Measurements from ENCODE around the gene PRCC. TPM values are rescaled to one million over a fixed set of nuclear protein-coding genes. Genes with fewer than 3 reads are reported as not detected.

The PRCC gene
- total RNA-seq, 1 experiment from 2014 or later: 125 TPM

GRCh38 chr1:156847591-156848460, 80.5 kb downstream of the PRCC start:
- Histone ChIP-seq H3K4me3 (ENCODE audit: low read depth, low read length, poor library complexity, severe bottlenecking) (no peak overlapping the region), H3K4me1 (ENCODE audit: insufficient read depth, low read length, poor library complexity, severe bottlenecking) (no peaks in the 10 kb centered on the region), H3K9me3 (ENCODE audit: low read depth, low read length, poor library complexity, severe bottlenecking) (no peaks in the 10 kb centered on the region), H3K36me3 (ENCODE audit: insufficient read depth, low read length, poor library complexity, severe bottlenecking) (no peaks in the 10 kb centered on the region), H3K27ac (ENCODE audit: low read depth, low read length, poor library complexity, severe bottlenecking) (no peak overlapping the region), H3K27me3 (replicated peaks; ENCODE audit: insufficient read depth, low read depth, low read length, poor library complexity) (no peaks in the 10 kb centered on the region)
- ChIA-PET CTCF (interaction anchor here (0.5 to 1.0 kb wide), 3 partner anchors 12 to 233 kb away, joined by 3 to 6 read pairs (median 3); no protein-coding TSS in a partner anchor), POLR2A (ENCODE audit: low non-redundant PET) (no interaction called here)
- TF ChIP-seq EZH2 (IDR thresholded peaks at IDR 0.05; ENCODE audit: borderline replicate concordance, low read depth, low read length, poor library complexity, severe bottlenecking) (no peak), CTCF (conservative IDR thresholded peaks at IDR 0.05; ENCODE audit: low read depth, low read length) (no peak)
- BruUV-seq (replicated peaks): no TSS peak
- no peak for DNase-seq (ENCODE audit: low spot score)
- intact Hi-C loops (cut with micrococcal nuclease; ENCODE audit: unreplicated experiment): no loop called here

- no TSS peak for BruUV-seq (replicated peaks)
- ChIA-PET POLR2A (ENCODE audit: low non-redundant PET) (no interaction called here), CTCF (interaction anchor here (1.0 kb wide), 1 partner anchor 11 kb away, joined by 3 read pairs; no protein-coding TSS in a partner anchor)
- Histone ChIP-seq H3K36me3 (ENCODE audit: insufficient read depth, low read length, poor library complexity, severe bottlenecking) (no peaks in the 10 kb centered on the region), H3K27me3 (replicated peaks; ENCODE audit: insufficient read depth, low read depth, low read length, poor library complexity) (no peaks in the 10 kb centered on the region), H3K9me3 (ENCODE audit: low read depth, low read length, poor library complexity, severe bottlenecking) (no peaks in the 10 kb centered on the region), H3K4me3 (ENCODE audit: low read depth, low read length, poor library complexity, severe bottlenecking) (no peak overlapping the region), H3K4me1 (ENCODE audit: insufficient read depth, low read length, poor library complexity, severe bottlenecking) (no peaks in the 10 kb centered on the region), H3K27ac (ENCODE audit: low read depth, low read length, poor library complexity, severe bottlenecking) (no peak overlapping the region)
- no peak for TF ChIP-seq EZH2 (IDR thresholded peaks at IDR 0.05; ENCODE audit: borderline replicate concordance, low read depth, low read length, poor library complexity, severe bottlenecking)
- TF ChIP-seq CTCF (conservative IDR thresholded peaks at IDR 0.05; ENCODE audit: low read depth, low read length): no peak
- intact Hi-C loops (cut with micrococcal nuclease; ENCODE audit: unreplicated experiment): no loop called here
- DNase-seq (ENCODE audit: low spot score): no peak
Measured at GRCh38 chr1:156848461-156849150, 81.3 kb downstream of the PRCC start.

- no peaks in the 10 kb centered on the region for H3K9me3 ChIP-seq (ENCODE audit: low read depth, low read length, poor library complexity, severe bottlenecking)
- CTCF ChIA-PET: no interaction called here
Measured at GRCh38 chr1:156849151-156849496, 81.8 kb downstream of the PRCC start.

More at GRCh38 chr1:156849151-156849496, 81.8 kb downstream of the PRCC start:
- no peaks in the 10 kb centered on the region for H3K4me1 ChIP-seq (ENCODE audit: insufficient read depth, low read length, poor library complexity, severe bottlenecking)
- H3K27ac ChIP-seq (ENCODE audit: low read depth, low read length, poor library complexity, severe bottlenecking): no peak overlapping the region
- POLR2A ChIA-PET (ENCODE audit: low non-redundant PET): no interaction called here
- no TSS peak for BruUV-seq (replicated peaks)
- no peak for TF ChIP-seq CTCF (conservative IDR thresholded peaks at IDR 0.05; ENCODE audit: low read depth, low read length)
- H3K36me3 ChIP-seq (ENCODE audit: insufficient read depth, low read length, poor library complexity, severe bottlenecking): no peaks in the 10 kb centered on the region
- no peak overlapping the region for H3K4me3 ChIP-seq (ENCODE audit: low read depth, low read length, poor library complexity, severe bottlenecking)
- DNase-seq (ENCODE audit: low spot score): no peak
- H3K27me3 ChIP-seq (replicated peaks; ENCODE audit: insufficient read depth, low read depth, low read length, poor library complexity): no peaks in the 10 kb centered on the region
- intact Hi-C loops (cut with micrococcal nuclease; ENCODE audit: unreplicated experiment): no loop called here

Other genes starting within 250 kb of the PRCC start
- gene IQGAP3, start 195.0 kb upstream of the PRCC start, total RNA-seq (2021): 35.3 and 37.5 TPM in 2 replicates
- gene TTC24, start 187.8 kb upstream of the PRCC start, total RNA-seq (2021): not detected in 2 replicates
- gene NAXE, start 175.8 kb upstream of the PRCC start, total RNA-seq (2021): 125 and 138 TPM in 2 replicates
- gene GPATCH4, start 166.1 kb upstream of the PRCC start, total RNA-seq (2021): 66.8 and 84.2 TPM in 2 replicates
- not detected in 2 replicates for gene HAPLN2, start 148.1 kb upstream of the PRCC start, total RNA-seq (2021)
- not detected in 2 replicates for gene BCAN, start 125.4 kb upstream of the PRCC start, total RNA-seq (2021)
- 8.7 and 12.3 TPM in 2 replicates for gene NES, start 90.1 kb upstream of the PRCC start, total RNA-seq (2021)
- 1.1 and 4.0 TPM in 2 replicates for gene CRABP2, start 62.0 kb upstream of the PRCC start, total RNA-seq (2021)
- gene METTL25B, start 39.1 kb upstream of the PRCC start, total RNA-seq (2021): 20.2 TPM in 2 replicates
- 45.7 and 46.5 TPM in 2 replicates for gene ISG20L2, start 38.8 kb upstream of the PRCC start, total RNA-seq (2021)
- gene MRPL24, start 26.4 kb upstream of the PRCC start, total RNA-seq (2021): 85.7 and 92.9 TPM in 2 replicates
- 477 and 536 TPM in 2 replicates for gene HDGF, start 15.9 kb upstream of the PRCC start, total RNA-seq (2021)
- gene SH2D2A, start 49.3 kb downstream of the PRCC start, total RNA-seq (2021): 3.5 and 6.0 TPM in 2 replicates
- 0.11 and 0.15 TPM in 2 replicates for gene INSRR, start 91.6 kb downstream of the PRCC start, total RNA-seq (2021)
- 3.6 and 5.1 TPM in 2 replicates for gene NTRK1, start 93.3 kb downstream of the PRCC start, total RNA-seq (2021)
- gene PEAR1, start 126.2 kb downstream of the PRCC start, total RNA-seq (2021): 0.35 and 0.52 TPM in 2 replicates
- gene LRRC71, start 153.1 kb downstream of the PRCC start, total RNA-seq (2021): not detected in 2 replicates